Measurements from ENCODE around the gene FAM120AOS. TPM values are rescaled to one million over a fixed set of nuclear protein-coding genes. Genes with fewer than 3 reads are reported as not detected.

Gene FAM120AOS
- 10 to 100 TPM; 21.2 to 44.8 (median 44.7) TPM for polyA plus RNA-seq

DNA sequence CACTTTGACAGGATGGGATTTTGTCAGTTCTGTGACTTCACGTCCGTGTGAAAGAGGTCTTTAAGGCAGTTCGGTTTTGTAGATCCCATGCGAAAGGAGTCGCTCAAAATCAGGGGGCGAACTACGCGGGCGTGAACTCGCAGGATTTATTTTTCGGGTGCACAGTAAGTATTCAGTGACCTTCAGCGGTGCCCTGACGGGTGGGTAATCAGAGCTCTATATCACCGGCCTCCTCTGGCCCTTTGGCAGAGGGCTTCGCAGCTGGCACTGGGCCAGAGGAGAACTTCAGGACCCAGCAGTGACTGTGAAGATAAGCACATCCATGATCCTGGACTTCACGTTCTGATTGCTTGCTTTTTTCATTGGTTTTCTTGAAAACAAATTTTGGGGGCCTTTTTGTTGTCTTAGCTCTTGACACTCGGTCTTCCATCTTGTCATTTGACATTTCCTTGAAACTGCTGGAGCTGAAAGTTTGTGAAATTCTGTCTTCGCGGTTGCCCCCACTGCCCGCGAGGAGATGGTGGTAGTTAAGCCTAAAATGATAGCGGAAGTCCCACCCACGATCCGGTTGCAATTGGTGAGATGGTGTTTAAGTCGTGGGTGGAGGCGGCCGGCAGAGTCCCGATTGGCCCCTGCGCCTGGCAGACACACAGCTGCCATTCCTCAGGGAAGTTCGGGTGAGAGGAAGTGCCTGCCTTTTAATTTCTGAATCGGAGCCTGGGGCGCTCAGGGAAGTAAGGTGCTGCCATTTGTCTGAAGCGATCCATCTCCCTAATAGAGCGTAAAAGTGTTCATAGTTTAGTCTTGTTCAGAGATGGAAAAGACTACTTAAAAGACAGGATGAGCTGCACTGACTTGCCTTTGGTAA lies at the start of gene FAM120AOS:
FAM120AOS (minus strand) TSS at position 535 of the 868 bp plus-strand sequence. CDS start 872 bp downstream, outside the sequence.
- peak within 1 kb of the TSS; percentile 43 for H3K27ac ChIP-seq (ENCODE audit: low read depth, low read length)
- 0 to 1% (median 0%) methylated on average over 34 of the region's 34 CpGs for WGBS, 3 donors

DNA sequence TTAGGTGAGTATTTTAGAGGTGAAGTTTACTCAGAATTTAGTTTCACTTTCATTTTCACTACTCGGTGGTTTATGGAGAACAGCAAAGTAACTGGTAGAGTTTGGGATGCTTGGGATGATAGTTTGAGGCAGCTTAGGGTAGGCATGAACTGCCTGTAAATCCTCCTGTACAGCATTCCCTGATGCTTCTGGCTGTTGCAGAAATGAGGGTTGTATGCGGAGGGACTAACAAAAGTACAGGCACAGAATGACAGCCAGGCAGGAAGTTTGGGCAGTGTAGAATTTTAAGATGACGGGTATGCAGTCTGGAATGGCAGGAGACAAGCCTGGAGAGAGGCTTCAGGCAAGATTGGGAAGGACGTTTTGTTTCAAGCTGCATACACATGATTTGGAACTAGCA lies 48.0 kb upstream of the FAM120AOS start:
- WGBS, 3 donors, result 17 to 53% (median 28%) methylated on average over 4 of the region's 4 CpGs
- H3K27ac ChIP-seq (ENCODE audit: low read depth, low read length), result no peak overlapping the region

DNA sequence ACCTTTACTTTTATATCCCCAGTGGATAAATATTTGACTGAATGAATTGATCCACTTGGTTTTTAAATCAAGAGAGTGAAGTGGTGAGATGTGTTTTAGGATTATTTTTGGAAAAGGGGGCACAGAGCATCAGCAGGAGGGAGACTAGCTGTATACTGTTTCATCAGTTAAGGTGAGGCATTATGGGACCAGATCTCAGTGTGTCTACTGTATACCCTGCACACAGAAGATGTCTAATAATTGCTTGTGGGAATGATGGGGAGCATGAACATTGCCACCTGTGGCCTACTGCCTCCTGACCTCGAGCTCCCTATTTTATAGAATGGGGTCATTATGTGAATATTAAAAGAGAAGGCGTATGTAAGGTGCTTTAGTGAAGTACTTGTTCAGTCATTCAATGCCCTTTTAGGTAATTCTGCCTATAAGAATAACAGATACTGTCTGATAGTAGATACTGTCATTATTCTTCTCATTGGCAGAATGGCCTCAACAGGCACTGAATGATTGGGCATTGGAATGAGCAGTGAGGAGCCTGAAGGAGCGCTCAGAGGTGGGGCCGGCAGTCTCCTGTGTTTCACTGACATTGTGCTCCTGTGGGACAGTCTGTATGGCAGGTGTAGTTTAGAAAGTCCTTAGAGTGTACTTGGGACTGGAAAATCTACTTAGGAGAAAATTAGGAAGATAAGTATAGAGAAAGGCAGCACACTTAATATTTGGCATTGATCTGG lies 47.4 kb upstream of the FAM120AOS start:
- H3K27ac ChIP-seq (ENCODE audit: low read depth, low read length), result no peak overlapping the region
- 87 to 95% (median 90%) methylated on average over 4 of the region's 4 CpGs for WGBS, 3 donors

GRCh38 chr9:93496285-93496684 lies 42.9 kb upstream of the FAM120AOS start:
- H3K27ac ChIP-seq (ENCODE audit: low read depth, low read length), result no peak overlapping the region
- WGBS, 3 donors, result 78 to 91% (median 80%) methylated on average over 3 of the region's 3 CpGs

DNA sequence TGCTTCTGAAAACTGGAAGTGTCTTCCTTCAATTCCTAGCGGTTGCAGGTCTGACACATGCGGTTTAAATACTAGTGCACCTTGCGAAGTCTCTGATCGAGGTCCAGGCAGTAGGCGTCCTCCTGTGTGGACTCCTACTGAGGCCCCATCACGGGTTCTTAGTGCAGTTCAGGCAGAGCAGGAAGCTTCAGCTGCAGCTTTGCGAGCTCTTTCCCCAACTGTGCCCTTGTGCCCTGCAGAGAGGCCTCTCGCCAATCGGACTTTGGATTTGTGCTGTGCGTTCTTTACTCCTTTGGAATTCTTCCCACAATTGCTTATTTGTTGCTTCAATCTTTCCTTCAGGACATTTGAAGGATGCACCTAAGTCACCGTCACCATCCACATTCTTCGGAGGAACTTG lies 40.6 kb upstream of the FAM120AOS start:
- no peak overlapping the region for H3K27ac ChIP-seq (ENCODE audit: low read depth, low read length)
- WGBS, 3 donors, result 92 to 96% (median 95%) methylated on average over 12 of the region's 12 CpGs

DNA sequence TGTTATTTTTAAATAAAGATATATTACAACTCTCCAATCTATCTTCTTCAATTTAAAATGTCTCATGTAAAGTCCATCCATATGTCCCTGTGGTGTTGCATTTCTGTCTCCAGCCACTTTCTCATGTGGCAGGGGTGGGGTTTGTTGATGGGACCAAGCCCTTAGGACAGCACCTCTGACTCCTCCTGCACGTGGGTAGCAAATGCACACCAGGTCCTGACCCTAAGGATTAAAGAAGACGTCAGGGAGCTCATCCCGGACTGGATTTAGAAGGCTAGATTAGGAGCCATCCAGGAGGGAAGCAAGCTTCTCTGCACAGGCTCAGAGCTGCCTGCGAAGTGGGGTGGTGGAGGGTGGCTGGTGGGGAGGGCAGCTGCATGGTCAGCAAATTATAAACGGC lies 38.9 kb upstream of the FAM120AOS start:
- 57 to 63% (median 61%) methylated on average over 5 of the region's 5 CpGs for WGBS, 3 donors

DNA sequence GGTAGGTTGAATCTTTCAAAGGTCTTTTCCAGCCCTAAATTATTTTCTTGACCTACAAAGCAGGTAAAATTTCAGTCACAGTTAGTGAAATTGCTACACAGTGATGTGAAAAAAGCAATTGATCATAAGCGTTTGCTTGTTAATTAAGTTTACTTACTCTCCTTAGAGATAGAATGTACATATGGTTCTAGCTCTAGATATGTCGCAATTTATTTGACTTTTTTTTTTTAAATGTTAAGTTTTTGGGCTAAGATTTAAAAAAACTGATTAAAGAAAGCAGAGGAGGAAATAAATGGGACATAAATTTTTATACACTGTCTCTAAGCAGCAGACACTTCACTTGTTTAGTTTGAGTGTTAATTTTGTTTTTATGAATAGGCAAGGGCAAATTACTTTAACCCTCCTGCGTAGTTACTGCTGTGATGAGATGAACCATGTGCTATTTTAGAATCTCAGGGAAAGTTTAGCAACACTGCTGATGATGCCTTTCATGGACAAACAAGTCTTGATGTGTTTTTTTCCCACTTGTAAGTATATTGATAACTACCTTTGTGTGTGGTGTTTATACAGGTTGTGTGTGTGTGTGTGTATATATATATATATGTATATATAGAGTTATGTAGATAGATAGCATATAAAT lies 38.3 kb upstream of the FAM120AOS start:
- 66 to 92% (median 90%) methylated on average over 3 of the region's 3 CpGs for WGBS, 3 donors
- H3K27ac ChIP-seq (ENCODE audit: low read depth, low read length), result no peak overlapping the region

More for the DNA sequence above, 38.9 kb upstream of the FAM120AOS start:
- no peak overlapping the region for H3K27ac ChIP-seq (ENCODE audit: low read depth, low read length)

- H3K27ac ChIP-seq (ENCODE audit: low read depth, low read length), result no peak overlapping the region
- 93 to 97% (median 96%) methylated on average over 5 of the region's 5 CpGs for whole genome bisulfite sequencing, 3 donors
Observed at GRCh38 chr9:93488244-93488643, 34.9 kb upstream of the FAM120AOS start.

- WGBS, 3 donors, result 94 to 100% (median 96%) methylated on average over 1 of the region's 1 CpG
- no peak overlapping the region for H3K27ac ChIP-seq (ENCODE audit: low read depth, low read length)
Observed at GRCh38 chr9:93486268-93486667, 32.9 kb upstream of the FAM120AOS start.

- H3K27ac ChIP-seq (ENCODE audit: low read depth, low read length), result no peak overlapping the region
- WGBS, 3 donors, result 92 to 96% (median 94%) methylated on average over 2 of the region's 2 CpGs
Observed at GRCh38 chr9:93483497-93483896, 30.1 kb upstream of the FAM120AOS start.

GRCh38 chr9:93480728-93481324 lies 27.4 kb upstream of the FAM120AOS start:
- 91 to 95% (median 94%) methylated on average over 7 of the region's 7 CpGs for WGBS, 3 donors

DNA sequence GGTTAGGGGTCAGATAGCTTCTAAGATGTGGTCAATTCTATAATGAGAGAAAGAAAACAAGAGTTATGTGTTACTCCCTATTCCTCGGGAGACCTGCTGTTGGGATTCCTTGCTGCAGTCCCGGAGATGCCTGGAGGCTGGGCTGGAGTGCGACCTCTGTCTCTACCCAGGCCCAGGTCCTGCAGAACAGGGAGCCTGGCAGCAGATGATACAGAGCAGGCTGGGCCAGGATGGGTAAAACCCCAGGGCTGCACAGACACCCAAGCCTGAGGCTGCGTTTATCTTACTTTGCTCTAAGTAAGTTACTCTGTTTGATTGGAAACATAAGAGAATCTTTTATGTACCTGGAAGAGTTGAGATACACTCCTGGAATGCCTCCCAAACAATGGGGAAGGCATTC lies 26.9 kb upstream of the FAM120AOS start:
- H3K27ac ChIP-seq (ENCODE audit: low read depth, low read length), result no peak overlapping the region
- 74 to 89% (median 84%) methylated on average over 4 of the region's 4 CpGs for WGBS, 3 donors

More at GRCh38 chr9:93480728-93481324, 27.4 kb upstream of the FAM120AOS start:
- no peak overlapping the region for H3K27ac ChIP-seq (ENCODE audit: low read depth, low read length)

- H3K27ac ChIP-seq (ENCODE audit: low read depth, low read length), result no peak overlapping the region
- 41 to 80% (median 43%) methylated on average over 4 of the region's 4 CpGs for WGBS, 3 donors
Observed at GRCh38 chr9:93479726-93480125, 26.3 kb upstream of the FAM120AOS start.

- WGBS, 3 donors, result 75 to 89% (median 86%) methylated on average over 2 of the region's 2 CpGs
- no peak overlapping the region for H3K27ac ChIP-seq (ENCODE audit: low read depth, low read length)
Observed at GRCh38 chr9:93477397-93477796, 24.0 kb upstream of the FAM120AOS start.

- 90 to 91% (median 91%) methylated on average over 4 of the region's 4 CpGs for WGBS, 3 donors
Observed at GRCh38 chr9:93476924-93477323, 23.5 kb upstream of the FAM120AOS start.

DNA sequence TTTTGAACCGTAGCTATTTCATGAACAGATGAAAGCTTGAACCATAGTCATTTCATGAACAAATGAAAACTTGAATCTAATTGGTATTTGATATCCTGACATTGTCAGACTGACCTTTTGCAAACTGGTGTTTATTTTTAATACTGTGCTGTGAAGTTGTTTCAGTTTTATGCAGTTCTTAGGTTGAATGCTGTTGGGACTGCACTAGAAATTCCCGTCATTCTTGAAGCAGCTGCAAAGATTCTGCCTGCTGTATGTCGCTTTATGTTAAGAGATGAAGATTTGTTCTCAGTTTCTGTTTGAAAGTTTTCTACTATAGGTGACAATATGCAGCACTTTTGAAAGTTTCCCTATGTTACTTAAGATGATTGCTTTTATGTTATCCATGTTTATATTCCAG lies 22.5 kb upstream of the FAM120AOS start:
- 84 to 95% (median 87%) methylated on average over 3 of the region's 3 CpGs for WGBS, 3 donors
- H3K27ac ChIP-seq (ENCODE audit: low read depth, low read length), result no peak overlapping the region

More at GRCh38 chr9:93476924-93477323, 23.5 kb upstream of the FAM120AOS start:
- no peak overlapping the region for H3K27ac ChIP-seq (ENCODE audit: low read depth, low read length)

- no peak overlapping the region for H3K27ac ChIP-seq (ENCODE audit: low read depth, low read length)
- 85 to 96% (median 91%) methylated on average over 3 of the region's 3 CpGs for WGBS, 3 donors
Observed at GRCh38 chr9:93475108-93475507, 21.7 kb upstream of the FAM120AOS start.

DNA sequence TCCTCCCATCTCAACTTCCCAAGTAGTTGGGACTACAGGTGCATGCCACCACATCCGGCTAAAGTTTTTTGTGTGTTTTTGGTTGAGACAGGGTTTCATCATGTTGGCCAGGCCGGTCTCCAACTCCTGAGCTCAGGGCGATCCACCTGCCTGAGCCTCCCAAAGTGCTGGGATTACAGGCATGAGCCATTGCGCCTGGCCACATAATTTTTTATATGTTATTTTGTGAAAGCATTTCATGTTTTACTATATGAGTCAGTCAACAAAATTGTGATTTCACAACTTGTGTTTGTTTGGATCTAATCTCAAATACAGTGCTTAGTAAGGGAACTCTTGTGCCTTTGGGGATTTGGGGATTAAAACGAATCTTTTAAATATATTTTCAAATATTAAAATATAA lies 20.0 kb upstream of the FAM120AOS start:
- 80 to 86% (median 81%) methylated on average over 5 of the region's 5 CpGs for WGBS, 3 donors
- no peak overlapping the region for H3K27ac ChIP-seq (ENCODE audit: low read depth, low read length)

All from adipose tissue (tissue), 3 donors.